Esophagus squamous epithelium (tissue), 4 donors: Measurements from ENCODE around the gene AMPH.
"Not testable (repeated sequence)": the region's sequence is repeated elsewhere in the genome, so short reads cannot be mapped to it uniquely, and the experiment has no call there.

Experiments used
- POLR2A ChIP-seq, 4 donors: fragments of 450-650 bp; IDR thresholded peaks; one replicate each; pipeline ENCODE4 v1.6.1; 2017; ENCODE audit warnings: antibody characterized with exemption in 4 of 4, mild to moderate bottlenecking in 4 of 4, moderate library complexity in 3 of 4
- TF ChIP-seq, protein P1 (sequence below), 6 experiments: fragments of 450-650 bp in 4 of 6; fragments of 200-600 bp in 2 of 6; sonication (generic) in 2 of 6; IDR thresholded peaks; one replicate each; pipeline ENCODE4 v1.5.1; 2016 to 2019; ENCODE audit warnings: antibody characterized with exemption in 6 of 6, mild to moderate bottlenecking in 4 of 6, moderate library complexity in 4 of 6

DNA sequence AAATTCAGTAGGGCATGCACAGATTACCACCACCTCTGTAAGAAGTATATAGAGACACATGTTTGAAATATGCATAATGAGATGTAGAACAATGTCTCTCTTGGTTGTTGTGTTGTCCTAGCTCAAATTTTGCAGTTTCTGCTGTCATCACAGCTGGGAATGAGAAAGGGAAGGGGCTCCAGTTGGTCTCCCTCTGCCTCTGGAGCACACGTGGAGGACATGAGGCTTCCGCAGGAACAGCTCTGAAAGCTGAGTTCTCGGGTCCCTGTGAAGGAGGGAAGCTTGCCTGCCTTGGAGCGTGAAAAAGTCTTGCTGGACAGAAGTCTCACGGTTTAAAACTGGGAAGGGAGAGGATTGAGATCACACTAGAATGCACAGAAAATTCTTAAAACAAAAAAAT is 289.0 kb downstream of the AMPH start:
- TF ChIP-seq POLR2A (IDR thresholded peaks at IDR 0.05), result not testable (repeated sequence)
- TF ChIP-seq, protein P1, sequence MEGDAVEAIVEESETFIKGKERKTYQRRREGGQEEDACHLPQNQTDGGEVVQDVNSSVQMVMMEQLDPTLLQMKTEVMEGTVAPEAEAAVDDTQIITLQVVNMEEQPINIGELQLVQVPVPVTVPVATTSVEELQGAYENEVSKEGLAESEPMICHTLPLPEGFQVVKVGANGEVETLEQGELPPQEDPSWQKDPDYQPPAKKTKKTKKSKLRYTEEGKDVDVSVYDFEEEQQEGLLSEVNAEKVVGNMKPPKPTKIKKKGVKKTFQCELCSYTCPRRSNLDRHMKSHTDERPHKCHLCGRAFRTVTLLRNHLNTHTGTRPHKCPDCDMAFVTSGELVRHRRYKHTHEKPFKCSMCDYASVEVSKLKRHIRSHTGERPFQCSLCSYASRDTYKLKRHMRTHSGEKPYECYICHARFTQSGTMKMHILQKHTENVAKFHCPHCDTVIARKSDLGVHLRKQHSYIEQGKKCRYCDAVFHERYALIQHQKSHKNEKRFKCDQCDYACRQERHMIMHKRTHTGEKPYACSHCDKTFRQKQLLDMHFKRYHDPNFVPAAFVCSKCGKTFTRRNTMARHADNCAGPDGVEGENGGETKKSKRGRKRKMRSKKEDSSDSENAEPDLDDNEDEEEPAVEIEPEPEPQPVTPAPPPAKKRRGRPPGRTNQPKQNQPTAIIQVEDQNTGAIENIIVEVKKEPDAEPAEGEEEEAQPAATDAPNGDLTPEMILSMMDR (IDR thresholded peaks at IDR 0.05), result not testable (repeated sequence)
